Heart right ventricle (tissue), 16 donors: Measurements from ENCODE around the gene ERCC4. TPM values are rescaled to one million over a fixed set of nuclear protein-coding genes. Genes with fewer than 3 reads are reported as not detected.

Source experiments
- ATAC-seq, 8 donors: fragments of 200-7000 bp; cut with Tn5 transposase; one replicate each; pipeline ENCODE4 v1.9.1; 2020; ENCODE audit warnings: mild to moderate bottlenecking in 8 of 8, moderate library complexity in 8 of 8, moderate number of reproducible peaks in 1 of 8
- DNase-seq, 2 donors: peaks; one replicate each; pipeline ENCODE4 v3.0.0-alpha.2; 2020
- H3K27ac ChIP-seq, 10 donors: fragments of 200-600 bp; sonication (generic) in 2 of 10; one replicate each; pipeline versions ENCODE4 v1.5.0 to v1.8.0; 2020 to 2022; ENCODE audit warnings: mild to moderate bottlenecking in 3 of 10
- H3K27me3 ChIP-seq, 7 donors: fragments of 200-600 bp; one replicate each; pipeline ENCODE4 v1.8.0; 2021 to 2022; ENCODE audit warnings: mild to moderate bottlenecking in 2 of 7
- H3K36me3 ChIP-seq, 9 donors: fragments of 200-600 bp; sonication (generic) in 1 of 9; one replicate each; pipeline versions ENCODE4 v1.5.0 to v1.8.0; 2020 to 2022; ENCODE audit warnings: mild to moderate bottlenecking in 2 of 9
- H3K4me1 ChIP-seq, 9 donors: fragments of 200-600 bp; sonication (generic) in 1 of 9; one replicate each; pipeline versions ENCODE4 v1.5.0 to v1.8.0; 2020 to 2022; ENCODE audit warnings: mild to moderate bottlenecking in 4 of 9
- H3K4me3 ChIP-seq, 10 donors: fragments of 200-600 bp; sonication (generic) in 2 of 10; one replicate each; pipeline versions ENCODE4 v1.5.0 to v1.8.0; 2020 to 2022; ENCODE audit warnings: mild to moderate bottlenecking in 7 of 10, moderate library complexity in 2 of 10
- H3K9me3 ChIP-seq, 11 donors: fragments of 200-600 bp in 10 of 11; sonication (generic) in 2 of 11; one replicate each; pipeline versions ENCODE4 v1.5.0 to v1.8.0; 2013 to 2022; ENCODE audit warnings: mild to moderate bottlenecking in 2 of 11, control low read depth in 1 of 11, moderate library complexity in 1 of 11
- WGBS, 2 donors: extraction: QIAGEN DNeasy Blood & Tissue Kit; methylation state at CpG; one replicate each; pipeline ENCODE4 v1.1.7; 2013; ENCODE audit warnings: inconsistent platforms in 1 of 2; 5-methylcytosine and 5-hydroxymethylcytosine counted together
- intact Hi-C, 10 donors: fragments of 100-400 bp; cut with DNase I; formaldehyde crosslinking; loops; one replicate each; pipeline versions ENCODE4 v1.11.1 to v1.14.2; 2022
- polyA plus RNA-seq, 2 donors: library from polyadenylated mRNA; stranded (reverse); fragments of 200-250 nt; gene quantifications; one replicate each; pipeline ENCODE4 v1.2.3, GENCODE V29; 2013
- total RNA-seq, 10 donors: library from RNA; stranded (reverse); fragmentation: NEBNext Ultra II Directional in 3 of 10; extraction: Animal tissue kit (Norgen Biotek cat#: 25700) in 3 of 10; gene quantifications; one replicate each; pipeline versions ENCODE4 v1.2.1 to v1.2.4, GENCODE V29; 2021 to 2023
- TF ChIP-seq, protein P1 (sequence below), 9 donors: fragments of 200-600 bp; sonication (generic) in 2 of 9; IDR thresholded peaks; one replicate each; pipeline versions ENCODE4 v1.5.0 to v1.8.0; 2021 to 2022; ENCODE audit warnings: antibody characterized with exemption in 9 of 9, mild to moderate bottlenecking in 5 of 9, moderate library complexity in 1 of 9
- donor health status: Arrhythmogenic right ventricular cardiomyopathy.
- donor health status: ischemic (EF 13 %, LVEDD 7.1; RV severe dilation, severe dysfunction).
- donor health status: healthy with polysubstance abuse.
- donor health status: DM: no; HTN: yes; CAD: no.
- donor health status: DM: no; HTN: no; CAD: no.
- donor health status: ischemic (EF 25% LVEDD 6.9; RV normal size, moderate dysfunction).
- donor health status: ischemic (EF 25% LVEDD 5.7; RV mildly dilated, moderate dysfunction).
- donor health status: healthy.
- donor health status: DM: yes; HTN: yes; CAD: no.
- donor health status: Ischemic cardiomyopathy.
- donor health status: ischemic (EF 35%, LVEDD 5.7; RV mildly dilated, moderate dysfunction).
- donor health status: nonischemic (EF 11% LVEDD 7.7; RV severe dilation, severe dysfunction).
- donor health status: DM: yes; HTN: yes; CAD: no.
- donor health status: PGD.
- donor health status: ischemic (EF 29% LVEDD 5.4; RV normal size, mild dysfunction).
- donor health status: nonischemic (EF 23%, LVEDD 6.1; RV moderate dilation, normal function).

The ERCC4 gene
- total and polyA plus RNA-seq, 12 donors = 1.3 to 13.1 (median 8.9) TPM

DNA sequence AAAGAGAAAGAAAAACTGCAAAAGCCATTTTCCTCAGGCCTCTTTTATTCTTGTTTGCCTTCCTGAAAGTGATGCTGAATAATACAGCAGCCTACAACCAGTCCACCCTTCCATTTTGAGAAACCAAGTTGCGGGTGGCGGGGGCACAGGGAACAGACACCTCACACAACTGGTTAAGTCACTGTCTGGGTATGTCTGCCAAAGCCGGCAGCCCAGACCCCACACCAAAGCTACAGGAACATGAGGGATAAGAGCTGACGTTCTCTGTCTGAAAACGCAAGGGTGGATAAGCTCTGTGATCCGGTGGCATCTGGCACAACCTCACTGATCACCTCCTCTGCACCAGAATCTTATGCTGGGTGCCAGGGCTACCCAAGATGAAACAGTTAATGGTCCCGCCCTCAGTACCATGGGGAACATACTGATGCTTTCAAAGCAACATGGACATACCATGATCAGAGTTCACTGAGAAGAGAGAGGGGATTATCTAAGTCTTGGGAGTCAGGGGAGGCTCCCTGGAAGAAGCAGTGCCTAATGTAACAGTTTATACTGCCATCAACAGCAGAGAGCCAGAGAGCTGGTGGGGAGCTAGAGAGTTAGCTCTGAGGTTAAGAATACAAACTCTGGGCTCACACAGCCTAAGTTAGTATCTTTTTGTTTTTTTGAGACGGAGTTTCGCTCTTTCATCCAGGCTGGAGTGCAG is 53.5 kb downstream of the ERCC4 start:
- H3K36me3 ChIP-seq = no peaks in the 10 kb centered on the region
- ATAC-seq (no peak), DNase-seq (no peak)
- peaks cover 0 to 10% (median 3%) of the 10 kb centered on the region in 11 donors for H3K9me3 ChIP-seq
- H3K4me1 ChIP-seq = no peaks in the 10 kb centered on the region
- no peak overlapping the region for H3K4me3 ChIP-seq
- intact Hi-C loops = no loop called here
- H3K27ac ChIP-seq = no peak overlapping the region
- H3K27me3 ChIP-seq = no peaks in the 10 kb centered on the region
- TF ChIP-seq, protein P1, sequence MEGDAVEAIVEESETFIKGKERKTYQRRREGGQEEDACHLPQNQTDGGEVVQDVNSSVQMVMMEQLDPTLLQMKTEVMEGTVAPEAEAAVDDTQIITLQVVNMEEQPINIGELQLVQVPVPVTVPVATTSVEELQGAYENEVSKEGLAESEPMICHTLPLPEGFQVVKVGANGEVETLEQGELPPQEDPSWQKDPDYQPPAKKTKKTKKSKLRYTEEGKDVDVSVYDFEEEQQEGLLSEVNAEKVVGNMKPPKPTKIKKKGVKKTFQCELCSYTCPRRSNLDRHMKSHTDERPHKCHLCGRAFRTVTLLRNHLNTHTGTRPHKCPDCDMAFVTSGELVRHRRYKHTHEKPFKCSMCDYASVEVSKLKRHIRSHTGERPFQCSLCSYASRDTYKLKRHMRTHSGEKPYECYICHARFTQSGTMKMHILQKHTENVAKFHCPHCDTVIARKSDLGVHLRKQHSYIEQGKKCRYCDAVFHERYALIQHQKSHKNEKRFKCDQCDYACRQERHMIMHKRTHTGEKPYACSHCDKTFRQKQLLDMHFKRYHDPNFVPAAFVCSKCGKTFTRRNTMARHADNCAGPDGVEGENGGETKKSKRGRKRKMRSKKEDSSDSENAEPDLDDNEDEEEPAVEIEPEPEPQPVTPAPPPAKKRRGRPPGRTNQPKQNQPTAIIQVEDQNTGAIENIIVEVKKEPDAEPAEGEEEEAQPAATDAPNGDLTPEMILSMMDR (IDR thresholded peaks at IDR 0.05) = no peak
- WGBS, 2 donors = 91 to 92% methylated on average over 9 of the region's 9 CpGs

DNA sequence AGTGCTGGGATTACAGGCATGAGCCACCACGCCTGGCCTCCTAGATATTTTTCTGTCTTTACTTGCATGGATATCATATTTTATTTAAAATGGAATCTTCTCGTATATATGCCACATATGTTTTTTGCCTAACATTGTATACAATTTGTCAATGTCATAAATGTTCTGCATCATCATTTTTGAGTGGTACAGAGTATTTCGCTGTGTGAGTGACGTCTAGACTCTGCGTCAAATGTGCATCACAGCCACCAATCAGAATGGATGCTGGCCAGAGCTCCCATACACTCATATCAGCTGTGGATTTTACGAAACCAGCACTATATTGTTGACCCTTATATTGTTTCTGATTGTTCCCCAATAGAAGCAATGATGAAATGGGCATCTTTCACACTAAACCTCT is 57.2 kb downstream of the ERCC4 start:
- Histone ChIP-seq H3K27ac (no peak overlapping the region), H3K4me1 (no peaks in the 10 kb centered on the region), H3K9me3 (peaks cover 0 to 21% (median 5%) of the 10 kb centered on the region in 11 donors), H3K36me3 (no peaks in the 10 kb centered on the region), H3K4me3 (no peak overlapping the region), H3K27me3 (no peaks in the 10 kb centered on the region)
- TF ChIP-seq, protein P1 (IDR thresholded peaks at IDR 0.05) = no peak
- intact Hi-C loops = no loop called here
- ATAC-seq = no peak
- DNase-seq = no peak
- 95 to 96% methylated on average over 6 of the region's 6 CpGs for WGBS, 2 donors

DNA sequence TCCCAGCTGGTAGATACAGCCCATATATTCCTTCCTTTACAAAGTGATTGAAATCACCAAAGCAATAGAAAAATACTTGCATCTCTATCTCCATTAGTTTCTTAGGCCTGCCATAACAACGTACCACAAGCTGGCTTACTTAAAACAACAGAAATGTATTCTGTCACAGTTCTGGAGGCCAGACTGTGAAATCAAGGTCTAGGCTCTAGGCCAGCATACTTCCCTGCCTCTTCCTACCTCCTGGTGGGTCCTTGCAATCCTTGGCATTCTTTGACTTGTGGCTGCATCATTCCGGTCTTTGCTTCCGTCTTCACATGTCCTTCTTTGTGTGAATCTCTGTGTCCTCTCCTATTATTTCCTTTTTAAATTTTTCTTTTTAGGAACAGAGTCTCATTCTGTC is 62.5 kb downstream of the ERCC4 start:
- WGBS, 2 donors = 82 to 91% methylated on average over 3 of the region's 3 CpGs
- Histone ChIP-seq H3K27me3 (no peaks in the 10 kb centered on the region), H3K4me3 (no peak overlapping the region), H3K4me1 (peaks cover 0 to 6% (median 0%) of the 10 kb centered on the region in 9 donors), H3K9me3 (peaks cover 0 to 18% (median 5%) of the 10 kb centered on the region in 11 donors), H3K27ac (no peak overlapping the region), H3K36me3 (no peaks in the 10 kb centered on the region)
- TF ChIP-seq, protein P1 (IDR thresholded peaks at IDR 0.05) = no peak
- ATAC-seq = no peak
- no peak for DNase-seq
- intact Hi-C loops = no loop called here

DNA sequence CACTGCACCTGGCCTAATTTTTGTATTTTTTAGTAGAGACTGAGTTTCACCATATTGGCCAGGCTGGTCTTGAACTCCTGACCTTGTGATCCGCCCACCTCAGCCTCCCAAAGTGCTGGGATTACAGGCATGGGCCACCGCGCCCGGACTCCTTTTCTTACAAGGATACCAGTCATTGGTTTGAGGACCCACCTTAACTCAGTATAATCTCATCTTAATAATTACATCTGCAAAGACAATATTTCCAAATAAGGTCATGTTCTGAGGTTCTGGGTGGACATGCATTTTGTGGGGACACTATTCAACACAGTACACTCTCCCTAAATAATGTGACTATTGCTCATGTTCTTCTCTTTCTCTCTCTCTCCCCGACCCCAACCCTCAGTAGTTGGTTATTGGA is 63.7 kb downstream of the ERCC4 start:
- DNase-seq = no peak
- intact Hi-C loops = no loop called here
- no peaks in the 10 kb centered on the region for H3K36me3 ChIP-seq
- H3K9me3 ChIP-seq = peaks cover 0 to 18% (median 5%) of the 10 kb centered on the region in 11 donors
- peaks cover 0 to 6% (median 0%) of the 10 kb centered on the region in 9 donors for H3K4me1 ChIP-seq
- no peak overlapping the region for H3K4me3 ChIP-seq
- H3K27ac ChIP-seq = no peak overlapping the region
- TF ChIP-seq, protein P1 (IDR thresholded peaks at IDR 0.05) = no peak
- 65 to 86% methylated on average over 5 of the region's 5 CpGs for WGBS, 2 donors
- no peaks in the 10 kb centered on the region for H3K27me3 ChIP-seq
- ATAC-seq = no peak
